Superior temporal gyrus (tissue), 1 donor: Measurements from ENCODE around the gene RIN1.
A peak's percentile ranks its signal among the peaks of the same experiment; 100 is the strongest.
"Not testable (repeated sequence)": the region's sequence is repeated elsewhere in the genome, so short reads cannot be mapped to it uniquely, and the experiment has no call there.

Experiments used
- DNase-seq: peaks from one replicate; pipeline ENCODE4 v3.0.0-alpha.2; 2016; ENCODE audit errors: extremely low spot score

RIN1 gene

DNA sequence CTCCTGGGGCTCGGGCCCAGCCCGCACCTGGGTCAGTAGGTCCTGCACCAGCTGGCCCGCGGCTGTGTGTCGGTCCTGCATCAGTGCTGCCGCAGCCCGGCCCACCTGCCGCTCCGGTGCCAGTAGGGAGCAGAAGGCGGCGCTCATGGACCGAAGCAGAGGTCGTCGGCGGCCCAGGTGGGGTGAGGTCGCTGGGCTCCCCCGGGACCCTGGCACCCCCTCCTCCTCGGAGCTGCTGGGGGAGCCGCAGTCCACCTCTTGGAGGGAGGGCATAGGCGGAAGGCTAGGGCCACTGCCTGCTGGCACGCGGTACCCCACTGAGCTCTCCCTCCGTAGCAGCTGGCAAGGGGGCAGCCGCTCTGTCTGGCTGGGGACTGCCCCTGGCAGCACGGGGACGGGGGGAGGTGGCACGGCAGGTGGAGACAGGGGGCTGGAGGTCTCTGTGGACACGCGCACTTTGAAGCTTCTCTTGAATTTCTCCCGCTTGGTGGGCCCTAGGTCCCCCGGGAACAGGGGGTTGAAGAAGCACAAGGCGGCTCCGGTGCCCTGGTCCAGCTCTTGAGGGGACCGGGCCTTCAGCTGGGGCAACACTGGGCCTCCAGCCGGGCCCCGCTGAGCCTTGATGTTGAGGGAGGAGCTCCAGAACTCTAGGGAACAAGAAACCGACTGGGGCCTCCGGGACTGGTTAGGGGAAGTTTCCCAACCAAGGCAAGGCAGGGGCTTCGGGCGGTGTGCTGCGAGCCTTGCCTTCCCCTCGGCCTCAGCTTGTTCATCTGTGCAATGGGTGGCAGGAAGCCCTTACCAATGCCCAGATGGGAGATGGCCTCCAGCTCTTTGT is 1.4 kb downstream of the RIN1 start:
- DNase-seq = no peak

DNA sequence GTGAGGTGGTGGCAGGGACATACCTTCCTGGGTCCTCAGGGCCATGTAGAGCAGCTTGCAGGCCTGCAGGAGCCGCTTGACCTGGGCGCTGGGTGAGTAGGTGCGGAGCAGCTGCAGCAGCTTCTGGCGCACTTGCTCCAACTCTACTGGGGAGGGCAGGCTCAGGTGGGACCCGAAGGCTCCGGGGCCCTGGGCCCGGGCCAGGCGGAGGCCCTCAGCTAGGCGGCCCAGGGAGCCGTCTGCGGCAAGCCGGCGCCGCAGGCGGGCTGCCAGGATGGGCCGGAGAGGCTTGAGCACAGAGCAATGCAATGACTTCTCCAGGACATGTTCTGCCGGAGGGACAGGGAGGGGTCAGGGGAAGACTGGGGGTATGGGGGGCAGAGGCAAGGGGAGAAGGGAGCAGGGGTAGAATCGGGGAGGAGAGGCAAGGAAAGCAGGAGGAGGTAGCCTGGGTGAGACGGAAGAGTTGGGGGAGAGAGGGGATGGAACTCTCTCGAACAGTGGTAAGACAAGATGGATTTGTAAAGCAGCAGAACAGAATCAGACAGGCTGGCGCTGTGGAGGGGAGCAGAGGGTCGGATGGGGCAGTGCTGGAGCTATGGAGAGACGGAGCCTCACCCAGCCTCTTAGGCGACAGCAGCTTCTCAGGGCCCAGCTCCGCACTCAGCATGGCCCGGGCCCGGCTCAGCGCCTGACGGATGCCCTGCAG is 2.2 kb downstream of the RIN1 start:
- DNase-seq = no peak

DNA sequence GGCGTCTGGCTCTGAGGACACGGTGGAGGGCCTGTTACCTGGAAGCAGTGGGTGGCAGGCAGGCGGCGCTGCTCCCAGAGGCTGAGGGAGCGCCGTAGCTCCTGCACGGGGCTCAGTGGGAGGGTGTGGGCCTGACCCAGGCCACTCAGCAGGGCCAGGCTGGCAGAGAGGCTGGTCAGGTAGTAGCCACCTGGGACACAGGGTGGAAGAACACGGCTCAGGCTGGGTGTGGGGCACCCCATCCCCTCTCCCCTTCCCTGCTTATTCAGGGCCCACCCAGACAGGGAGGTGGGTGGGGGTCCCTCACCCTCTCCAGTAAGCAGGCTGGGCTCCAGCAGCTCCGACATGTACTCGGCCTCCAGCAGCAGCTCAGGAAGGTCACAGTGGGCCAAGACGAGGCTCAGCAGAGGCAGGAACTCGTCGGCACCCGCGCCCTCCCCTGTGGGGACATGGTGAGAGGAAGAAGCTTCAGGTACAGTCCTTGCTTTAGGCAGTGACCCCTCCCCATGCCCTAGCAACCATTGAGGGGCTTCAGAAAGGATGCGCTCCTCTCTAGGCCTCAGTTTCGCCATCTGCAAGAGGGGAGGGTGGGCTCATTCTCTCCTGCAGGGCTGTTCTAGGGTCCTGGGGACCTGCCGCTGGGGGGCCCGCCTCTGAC is 2.9 kb downstream of the RIN1 start:
- no peak for DNase-seq

DNA sequence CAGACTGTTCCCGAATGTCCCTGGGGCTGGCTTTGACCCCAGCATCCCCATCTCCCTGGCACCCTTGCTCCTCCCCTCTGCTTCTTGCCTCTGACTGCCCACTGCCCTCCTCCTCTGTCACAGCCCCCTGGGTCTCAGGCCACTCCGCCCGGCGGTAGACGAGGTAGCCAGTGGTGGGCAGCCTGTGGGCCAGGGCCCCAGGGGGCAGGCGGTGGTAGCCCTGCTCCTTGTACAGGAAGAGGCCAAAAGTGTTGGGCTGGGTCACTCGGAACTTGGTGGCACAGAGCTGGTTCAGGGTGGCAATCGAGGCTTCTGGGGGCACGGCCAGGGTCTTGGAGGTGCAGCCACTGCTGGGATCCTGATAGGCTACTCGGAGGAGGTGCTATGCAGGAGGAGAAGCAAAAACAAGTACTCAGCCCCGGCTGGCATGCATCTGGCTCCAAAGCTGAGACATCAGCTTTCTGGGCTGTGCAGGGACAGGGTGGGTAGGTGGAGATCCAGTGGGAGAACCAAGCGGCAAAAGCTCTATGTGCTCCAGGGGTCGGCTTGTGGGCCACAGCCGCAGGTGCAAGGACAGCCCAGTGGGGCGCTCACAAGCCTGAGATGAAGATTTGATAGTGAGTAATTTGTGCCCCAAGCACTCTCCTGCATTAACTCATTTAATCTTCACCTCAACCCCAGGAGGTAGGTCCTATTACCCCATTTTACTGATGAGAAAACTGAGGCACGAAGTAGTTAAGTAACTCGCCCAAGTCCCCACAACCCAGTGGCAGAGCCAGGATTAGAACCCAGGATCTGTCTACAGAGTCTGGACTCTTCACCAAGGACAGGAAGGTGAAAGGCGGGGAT is 3.6 kb downstream of the RIN1 start:
- no peak for DNase-seq

DNA sequence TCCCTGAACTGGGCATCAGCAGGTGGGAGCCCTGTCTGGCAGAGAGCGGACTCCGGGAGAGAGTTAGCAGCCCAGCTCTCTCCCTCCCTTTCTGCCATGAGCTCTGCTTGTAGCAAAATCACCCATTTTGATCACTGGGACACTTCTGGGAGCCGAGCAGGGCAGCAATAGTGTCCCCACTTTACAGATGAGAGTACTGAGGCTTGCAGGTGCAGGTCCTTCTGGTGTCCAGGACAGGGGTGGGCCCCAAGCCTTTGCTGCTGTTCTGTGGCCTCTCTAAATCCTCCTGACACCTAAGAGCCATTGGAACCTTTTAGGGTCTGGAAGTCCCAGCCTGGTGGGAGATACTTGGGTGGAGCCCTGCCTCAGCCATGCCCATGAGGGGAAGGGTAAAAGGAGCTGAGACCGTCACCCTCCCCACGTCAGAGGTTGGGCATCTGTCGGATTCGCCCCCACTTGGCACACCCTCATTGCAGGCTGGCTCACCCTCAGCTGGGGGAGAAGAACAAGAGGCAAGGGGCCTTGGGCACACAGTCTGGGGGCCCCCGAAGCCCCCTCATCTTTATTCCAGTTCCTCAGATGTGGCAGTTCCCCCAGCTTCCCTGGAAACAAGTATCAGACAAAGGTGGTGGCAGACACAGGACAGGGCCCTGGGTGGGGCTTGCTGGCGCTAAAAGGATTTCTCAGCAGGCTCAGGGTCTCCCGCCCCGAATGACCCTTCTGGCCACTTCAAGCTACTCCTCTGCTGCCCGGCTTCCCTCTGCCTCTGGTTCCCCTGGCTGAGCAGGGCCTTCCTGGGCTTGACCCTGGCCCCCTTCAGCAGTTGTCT is 4.5 kb downstream of the RIN1 start:
- no peak for DNase-seq

DNA sequence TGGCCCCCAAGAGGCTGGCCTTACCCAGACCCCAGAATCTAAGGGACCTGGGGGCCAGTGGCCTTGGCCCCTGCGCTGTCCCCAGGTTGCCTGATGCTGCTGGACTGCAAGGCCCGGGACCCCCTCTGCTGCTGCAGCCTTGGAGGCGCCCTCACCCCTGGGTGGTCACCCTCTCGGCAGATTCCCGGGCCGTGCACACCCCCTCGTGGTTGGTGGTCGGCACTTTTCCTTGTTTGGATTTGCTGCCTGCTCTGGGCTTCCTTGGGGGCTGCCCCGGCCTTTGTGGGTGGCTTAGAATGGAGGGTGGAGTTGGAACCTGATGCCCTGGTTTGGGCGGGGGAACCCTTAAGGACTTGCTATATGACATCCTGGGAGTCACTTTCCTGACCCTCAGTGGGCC is 5.3 kb downstream of the RIN1 start:
- DNase-seq = no peak

DNA sequence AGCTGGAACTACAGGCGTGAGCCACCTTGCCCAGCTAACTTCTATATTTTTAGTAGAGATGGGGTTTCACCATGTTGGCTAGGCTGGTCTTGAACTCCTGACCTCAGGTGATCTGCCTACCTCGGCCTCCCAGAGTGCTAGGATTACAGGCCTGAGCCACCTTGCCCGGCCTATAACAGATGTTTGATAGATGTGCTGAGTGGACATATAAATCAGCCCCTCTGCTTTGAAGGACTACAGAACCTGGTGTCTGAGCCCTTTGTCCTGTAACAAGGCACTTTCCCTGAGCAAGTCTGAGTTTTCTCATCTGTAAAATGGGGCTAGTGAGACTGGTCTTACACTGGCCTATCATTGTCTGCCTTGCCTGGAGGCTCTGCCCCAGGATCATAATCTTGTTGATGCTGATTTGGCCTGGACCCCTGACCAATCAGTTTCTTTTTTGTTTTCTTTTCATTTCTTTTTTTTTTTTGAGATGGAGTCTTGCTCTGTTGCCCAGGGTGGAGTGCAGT is 7.0 kb downstream of the RIN1 start:
- no peak for DNase-seq

DNA sequence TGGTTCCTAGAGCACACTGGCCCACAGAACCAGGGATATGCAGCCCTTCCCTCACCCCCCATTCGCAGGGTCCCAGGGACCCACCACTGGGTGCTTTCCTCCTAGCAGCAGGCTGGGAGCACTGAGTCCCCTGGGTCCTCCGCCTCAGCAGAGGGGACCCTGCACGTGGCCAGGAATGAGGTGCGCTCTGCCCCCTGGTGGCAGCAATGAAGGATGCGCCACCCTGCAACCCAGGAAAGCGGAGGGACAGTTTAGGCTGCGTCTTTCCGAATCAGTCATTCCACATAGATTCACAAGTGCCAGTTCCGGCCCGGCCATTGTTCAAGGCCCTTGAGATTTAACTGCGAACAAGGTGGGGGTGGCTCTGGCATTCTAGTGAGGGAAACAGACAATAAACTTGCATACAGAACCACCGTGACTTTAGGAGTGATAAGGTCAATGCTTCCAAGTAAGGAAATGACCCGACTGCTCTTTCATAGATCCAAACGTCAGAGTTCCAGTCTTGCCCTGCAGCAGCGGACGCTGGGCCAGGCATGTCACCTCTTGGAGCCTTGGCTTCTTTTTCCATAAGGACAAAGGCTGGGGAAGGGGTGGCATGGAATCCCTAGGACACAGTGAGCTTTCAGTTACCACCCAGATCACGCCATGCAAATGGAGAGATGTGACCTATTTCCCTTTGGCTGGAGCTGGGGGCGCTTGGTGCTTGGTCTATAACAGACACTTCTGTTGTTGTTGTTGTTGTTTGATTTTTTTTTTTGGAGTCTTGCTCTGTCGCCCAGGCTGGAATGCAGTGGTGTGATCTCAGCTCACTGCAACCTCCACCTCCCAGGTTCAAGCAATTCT is 7.7 kb downstream of the RIN1 start:
- DNase-seq = peak; percentile 85

DNA sequence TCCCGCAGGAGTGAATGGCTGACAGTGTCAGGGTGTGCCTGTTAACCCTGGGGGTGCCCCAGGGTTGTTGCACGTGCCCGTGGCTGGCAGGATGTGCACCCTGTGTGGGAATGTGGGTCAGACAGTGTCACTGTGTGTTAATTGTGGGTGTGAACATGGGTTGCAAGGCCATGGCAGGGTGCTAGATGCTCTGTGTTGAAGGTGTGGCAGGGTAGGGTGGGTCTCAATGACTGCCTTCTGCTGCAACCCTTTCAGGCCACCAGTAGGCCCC is 8.3 kb downstream of the RIN1 start:
- no peak for DNase-seq

DNA sequence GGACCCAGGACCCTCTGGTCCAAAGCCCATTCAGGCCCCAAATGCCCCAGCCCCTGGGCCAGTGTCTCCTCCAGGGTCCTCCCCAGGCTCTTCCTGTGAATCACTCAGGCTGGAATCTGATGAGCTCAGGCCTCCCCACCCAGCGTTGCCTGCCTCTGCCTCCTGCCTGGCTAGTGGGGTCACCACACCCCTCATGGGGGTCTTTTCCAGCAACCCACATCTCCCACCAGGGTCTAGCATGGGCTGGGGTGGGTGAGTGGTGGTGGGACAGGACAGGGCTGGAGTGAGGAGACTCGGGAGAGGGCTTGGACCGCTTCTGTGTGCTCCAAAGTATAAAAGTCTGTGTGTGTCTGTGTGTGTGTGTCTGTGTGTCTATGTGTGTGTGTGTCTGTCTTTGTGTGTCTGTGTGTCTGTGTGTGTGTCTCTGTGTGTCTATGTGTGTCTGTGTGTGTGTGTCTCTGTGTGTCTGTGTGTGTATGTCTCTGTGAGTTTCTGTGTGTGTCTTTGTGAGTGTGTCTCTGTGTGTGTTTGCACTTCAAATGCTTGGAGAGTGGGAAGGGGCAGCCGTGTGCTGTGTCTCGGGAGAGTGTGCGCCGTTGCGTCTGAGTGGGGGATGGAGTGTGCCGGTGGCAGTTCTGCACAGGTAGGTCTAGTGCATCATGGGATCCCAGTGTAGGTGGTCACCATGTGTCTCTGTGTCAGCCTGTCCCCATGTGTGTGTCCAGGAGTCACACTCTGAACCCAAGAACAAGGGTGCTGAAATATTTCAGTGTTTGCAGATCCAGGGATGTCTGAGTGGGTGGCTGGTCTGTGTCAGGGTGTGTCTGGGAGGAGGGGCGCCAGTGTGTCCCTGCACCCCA is 8.8 kb downstream of the RIN1 start:
- no peak for DNase-seq

DNA sequence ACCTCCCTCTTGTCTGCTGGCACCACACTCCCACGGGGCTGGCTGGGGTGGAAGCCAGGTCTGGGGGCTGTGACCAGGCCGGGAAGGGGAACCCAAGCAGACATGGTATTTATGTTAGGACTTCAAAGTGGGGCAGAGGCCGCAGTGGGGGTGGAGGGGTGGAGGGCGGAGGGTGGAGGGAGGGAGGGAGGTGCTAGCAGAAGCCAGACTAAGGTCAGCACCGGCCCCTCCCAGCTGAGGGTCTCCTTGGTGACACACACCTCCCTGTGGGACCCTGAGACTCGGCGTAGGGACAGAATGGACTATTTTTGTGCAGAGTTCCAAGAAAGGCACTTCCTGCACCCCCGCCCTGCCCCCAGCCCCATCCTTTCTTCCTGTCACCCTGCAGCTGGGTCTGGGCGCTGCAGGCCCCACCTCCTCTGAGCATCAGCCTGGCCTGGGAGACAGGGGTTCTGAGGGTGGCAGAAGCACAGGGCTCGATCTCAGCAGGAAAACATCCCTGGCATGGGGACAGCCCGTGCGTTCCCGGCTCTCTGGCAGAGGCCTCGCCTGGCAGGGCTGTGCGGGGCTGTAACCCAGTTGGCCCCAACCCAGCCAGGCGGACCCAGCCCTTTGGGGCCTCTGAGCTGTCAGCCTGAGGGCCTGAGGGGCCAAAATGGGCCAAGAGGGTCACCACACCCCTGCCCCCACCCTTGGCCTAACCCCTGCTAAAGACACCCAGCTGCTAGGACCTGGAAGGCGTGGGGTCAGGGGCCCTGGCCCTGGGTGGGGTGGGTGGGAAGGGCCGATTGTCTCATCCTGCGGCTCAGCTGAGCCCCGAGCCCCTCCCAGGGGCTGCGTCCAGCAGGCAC is 9.7 kb downstream of the RIN1 start:
- DNase-seq = no peak

DNA sequence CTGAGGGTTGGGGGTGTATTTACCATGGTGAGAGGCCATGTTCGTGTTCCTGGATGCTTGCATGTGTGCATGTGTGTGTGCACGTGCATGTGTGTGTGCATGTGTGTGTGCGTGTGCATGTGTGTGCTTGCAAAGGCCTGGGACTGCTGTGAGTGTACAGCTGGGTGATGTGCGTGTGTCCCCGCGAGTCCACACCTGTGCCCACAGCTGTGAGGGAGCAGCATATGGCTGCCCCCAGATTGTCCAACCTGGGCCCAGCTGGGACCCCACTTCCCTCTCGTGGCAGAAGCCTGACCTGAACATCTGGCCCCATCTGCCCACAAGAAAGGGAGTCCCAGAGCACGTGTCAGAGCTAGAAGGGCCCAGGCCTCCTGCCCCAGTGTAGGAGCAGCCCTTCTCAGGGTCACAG is 11.0 kb downstream of the RIN1 start:
- DNase-seq = no peak

DNA sequence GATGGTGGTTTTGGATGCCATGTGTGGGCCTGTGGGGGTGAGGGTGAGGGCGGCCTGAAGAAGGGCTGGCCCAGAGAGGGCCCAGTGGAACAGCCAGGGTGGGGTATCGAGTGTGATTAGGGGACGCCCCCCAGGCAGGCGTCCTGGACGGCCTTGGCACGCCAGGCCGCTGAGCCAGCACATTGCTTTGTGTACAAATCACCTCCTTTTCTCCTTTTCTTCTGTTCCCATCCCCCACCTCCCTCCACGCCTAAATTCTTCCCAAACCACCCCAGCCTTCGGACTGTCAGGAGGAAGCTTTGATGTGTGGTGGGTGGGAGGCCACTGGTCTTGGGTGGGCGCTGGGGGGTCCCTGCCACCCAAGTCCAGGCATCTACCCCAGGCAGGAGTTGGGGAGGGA is 11.6 kb downstream of the RIN1 start:
- DNase-seq = no peak

DNA sequence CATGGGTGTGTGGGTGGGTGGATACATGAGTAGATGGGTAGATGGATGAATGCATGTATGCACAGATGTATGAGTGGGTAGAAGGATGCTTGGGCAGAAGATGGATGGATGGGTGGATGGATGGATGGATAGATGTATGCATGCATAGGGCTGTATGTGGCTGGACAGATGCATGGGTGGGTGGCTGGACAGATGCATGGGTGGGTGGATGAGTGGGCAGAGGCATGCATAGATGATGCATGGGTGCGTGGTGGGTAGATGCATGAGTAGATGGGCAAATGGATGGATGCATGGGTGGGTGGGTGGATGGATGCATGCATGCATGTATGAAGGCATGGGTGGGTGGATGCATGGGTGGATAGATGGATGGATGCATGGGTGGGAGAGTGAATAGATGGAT is 12.6 kb downstream of the RIN1 start:
- DNase-seq = no peak

DNA sequence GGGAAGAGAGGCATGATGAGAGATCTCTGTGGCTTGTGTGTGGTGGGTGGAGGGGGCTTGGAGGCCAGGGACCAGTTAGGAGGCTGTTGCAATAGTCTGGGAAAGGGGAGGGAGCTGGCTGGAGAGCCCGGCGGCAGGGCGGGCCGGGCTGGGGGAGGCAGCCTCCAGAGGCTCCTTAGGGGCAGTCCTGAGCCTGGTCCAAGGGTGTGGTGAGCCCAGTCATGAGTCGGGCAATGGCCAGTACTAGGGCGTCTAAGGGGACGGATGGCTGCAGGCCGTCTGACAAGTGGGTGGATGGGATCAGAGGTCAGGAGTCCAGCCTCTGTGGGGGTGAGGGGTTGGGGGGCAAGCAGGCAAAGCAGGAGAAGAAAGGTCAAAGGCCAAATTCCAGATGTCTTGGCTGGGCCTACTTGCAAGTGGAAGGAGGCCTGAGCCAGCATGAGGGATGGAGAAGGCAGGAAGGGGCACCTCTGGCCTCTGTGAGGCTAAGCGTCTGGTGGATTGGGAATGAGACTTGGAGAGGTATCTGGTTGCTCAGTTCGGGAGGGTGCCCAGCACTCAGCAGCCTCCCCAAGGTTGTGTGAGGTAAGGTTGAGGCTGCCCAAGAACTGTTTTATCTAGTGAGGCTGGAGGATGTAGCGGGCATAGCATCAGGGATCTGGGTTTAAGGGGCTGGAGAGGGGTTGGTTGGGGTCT is 13.4 kb downstream of the RIN1 start:
- DNase-seq = no peak

DNA sequence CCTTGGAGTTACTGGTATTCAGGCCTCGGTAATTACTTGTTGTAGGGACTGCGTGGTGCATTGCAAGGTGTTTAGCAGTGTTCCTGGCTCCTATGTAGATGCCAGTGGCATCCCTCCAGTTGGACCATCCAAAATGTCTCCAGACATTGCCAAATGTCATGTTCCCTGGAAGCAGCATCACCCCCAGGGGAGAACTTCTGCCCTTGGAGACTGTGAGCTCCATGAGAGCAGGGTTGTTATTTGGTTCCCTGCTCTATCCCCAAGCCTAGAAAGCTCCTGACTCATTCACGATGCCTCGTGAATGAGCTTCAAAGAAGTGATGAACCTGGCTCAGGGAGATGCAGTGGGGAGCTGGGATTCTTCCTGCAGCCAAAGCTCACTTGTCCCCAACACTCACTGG is 14.6 kb downstream of the RIN1 start:
- no peak for DNase-seq

DNA sequence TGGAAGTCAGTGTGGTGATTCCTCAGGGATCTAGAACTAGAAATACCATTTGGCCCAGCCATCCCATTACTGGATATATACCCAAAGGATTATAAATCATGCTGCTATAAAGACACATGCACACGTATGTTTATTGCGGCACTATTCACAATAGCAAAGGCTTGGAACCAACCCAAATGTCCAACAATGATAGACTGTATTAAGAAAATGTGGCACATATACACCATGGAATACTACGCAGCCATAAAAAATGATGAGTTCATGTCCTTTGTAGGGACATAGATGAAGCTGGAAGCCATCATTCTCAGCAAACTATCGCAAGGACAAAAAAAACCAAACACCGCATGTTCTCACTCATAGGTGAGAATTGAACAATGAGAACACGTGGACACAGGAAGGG is 15.5 kb downstream of the RIN1 start:
- DNase-seq = not testable (repeated sequence)

DNA sequence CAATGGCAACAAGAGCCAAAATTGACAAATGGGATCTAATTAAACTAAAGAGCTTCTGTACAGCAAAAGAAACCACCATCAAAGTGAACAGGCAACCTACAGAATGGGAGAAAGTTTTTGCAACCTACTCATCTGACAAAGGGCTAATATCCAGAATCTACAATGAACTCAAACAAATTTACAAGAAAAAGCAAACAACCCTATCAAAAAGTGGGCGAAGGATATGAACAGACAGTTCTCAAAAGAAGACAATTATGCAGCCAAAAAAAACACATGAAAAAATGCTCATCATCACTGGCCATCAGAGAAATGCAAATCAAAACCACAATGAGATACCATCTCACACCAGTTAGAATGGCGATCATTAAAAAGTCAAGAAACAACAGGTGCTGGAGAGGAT is 15.9 kb downstream of the RIN1 start:
- DNase-seq = not testable (repeated sequence)
